Kidney (tissue), 14 donors: ENCODE measurements around the gene DOC2B. TPM values are rescaled to one million over a fixed set of nuclear protein-coding genes. Genes with fewer than 3 reads are reported as not detected.
"Not testable (repeated sequence)": the region's sequence is repeated elsewhere in the genome, so short reads cannot be mapped to it uniquely, and the experiment has no call there.

Source experiments
- DNase-seq, 5 donors: peaks; one replicate each; pipeline ENCODE4 v3.0.0-alpha.2; 2013 to 2020
- FAIRE-seq: peaks from 2 replicates; lab custom pipeline; 2012; peaks lifted over from hg19 to GRCh38; lab: Jason Lieb, UNC
- H3K27ac ChIP-seq, 2 donors: one replicate each; pipeline ENCODE4 v1.7.0; 2013; ENCODE audit warnings: low read depth in 2 of 2, low read length in 2 of 2, inconsistent platforms in 1 of 2
- H3K27me3 ChIP-seq: one replicate; pipeline ENCODE4 v1.7.1; 2013; ENCODE audit warnings: low read length, inconsistent platforms; ENCODE audit not compliant: control insufficient read depth, insufficient read depth
- H3K36me3 ChIP-seq, 3 donors: one replicate each; pipeline versions ENCODE4 v1.7.0 to v1.7.1; 2013; ENCODE audit warnings: low read length in 3 of 3, control low read depth in 1 of 3, inconsistent platforms in 1 of 3; ENCODE audit not compliant: insufficient read depth in 3 of 3, control insufficient read depth in 2 of 3
- H3K4me1 ChIP-seq, 3 donors: one replicate each; pipeline versions ENCODE4 v1.7.0 to v1.7.1; 2013; ENCODE audit warnings: low read length in 3 of 3, inconsistent platforms in 1 of 3, low read depth in 1 of 3; ENCODE audit not compliant: control insufficient read depth in 2 of 3, insufficient read depth in 2 of 3
- H3K4me3 ChIP-seq, 3 donors: one replicate each; pipeline versions ENCODE4 v1.7.0 to v1.8.1; 2013; ENCODE audit warnings: low read length in 3 of 3, control low read depth in 1 of 3, inconsistent platforms in 1 of 3
- H3K9ac ChIP-seq, 3 donors: one replicate each; pipeline versions ENCODE4 v1.7.0 to v1.7.1; 2013; ENCODE audit warnings: low read length in 3 of 3, control low read depth in 1 of 3, inconsistent platforms in 1 of 3
- H3K9me3 ChIP-seq, 3 donors: one replicate each; pipeline versions ENCODE4 v1.7.0 to v1.7.1; 2013; ENCODE audit warnings: low read length in 3 of 3, control low read depth in 1 of 3, inconsistent platforms in 1 of 3; ENCODE audit not compliant: control insufficient read depth in 2 of 3, insufficient read depth in 1 of 3
- intact Hi-C: fragments of 100-400 bp; cut with DNase I; formaldehyde crosslinking; loops from one replicate; pipeline ENCODE4 v1.11.1; 2022
- polyA plus RNA-seq: library from polyadenylated mRNA; stranded (reverse); fragments of 350-450 nt; fragmentation: Illumina TruSeq; extraction: RNeasy Lipid Tissue Mini Kit (QIAGEN cat#74804); gene quantifications from one replicate; pipeline ENCODE4 v1.2.3, GENCODE V29; 2014; ENCODE audit warnings: low read depth, low replicate concordance; ENCODE audit not compliant: insufficient read depth
- total RNA-seq: library from RNA; stranded (reverse); fragmentation: NEBNext Ultra II Directional; extraction: Animal tissue kit (Norgen Biotek cat#: 25700); gene quantifications from one replicate; pipeline ENCODE4 v1.2.1, GENCODE V29; 2021
- TF ChIP-seq, protein P1 (sequence below): IDR thresholded peaks from 3 replicates; pipeline ENCODE4 v1.5.1; 2012; ENCODE audit warnings: mild to moderate bottlenecking, moderate library complexity, borderline replicate concordance; ENCODE audit not compliant: insufficient read depth; ENCODE audit errors: extremely low read depth
- donor health status: control.
- donor health status: control.
- donor health status: control.
- donor health status: control.
- donor health status: control.
- donor health status: DM: yes; HTN: yes; CAD: no.
- donor health status: Normal renal cell carcinoma (clear cell type).

DOC2B gene
- total and polyA plus RNA-seq, 2 donors from 2014 or later = 4.2 to 21.6 TPM

DNA sequence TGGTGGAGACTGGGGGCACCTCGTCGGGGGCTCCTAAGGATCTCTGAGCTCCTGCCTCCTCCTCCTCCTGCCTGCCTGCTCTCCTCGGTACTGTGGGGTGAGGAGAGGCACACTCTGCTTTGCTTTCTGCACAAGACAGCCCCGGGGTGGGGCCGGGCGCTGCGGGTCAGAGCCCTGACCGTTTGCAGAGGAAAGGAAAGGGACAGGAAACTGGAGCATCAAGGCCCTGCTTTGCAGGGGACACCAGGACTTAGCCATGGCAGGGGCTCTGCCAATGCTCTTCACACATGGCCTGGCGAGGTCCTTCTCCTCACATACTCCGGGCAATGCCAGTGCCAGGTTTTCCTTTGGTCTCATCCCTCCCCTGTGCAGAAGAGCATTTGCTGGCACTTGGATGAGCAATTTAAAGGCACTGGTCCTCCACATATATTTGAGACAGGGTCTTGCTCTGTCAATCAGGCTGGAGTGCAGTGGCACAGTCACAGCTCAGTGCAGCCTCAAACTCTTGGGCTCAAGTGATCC, 23.8 kb upstream of the DOC2B start:
- no peaks in the 10 kb centered on the region for H3K27me3 ChIP-seq
- DNase-seq (peak in 1 of 5 donors; percentile 59), FAIRE-seq (no peak)
- H3K36me3 ChIP-seq = no peaks in the 10 kb centered on the region
- peaks cover 0 to 5% (median 3%) of the 10 kb centered on the region in 3 donors for H3K4me1 ChIP-seq
- TF ChIP-seq, protein P1, sequence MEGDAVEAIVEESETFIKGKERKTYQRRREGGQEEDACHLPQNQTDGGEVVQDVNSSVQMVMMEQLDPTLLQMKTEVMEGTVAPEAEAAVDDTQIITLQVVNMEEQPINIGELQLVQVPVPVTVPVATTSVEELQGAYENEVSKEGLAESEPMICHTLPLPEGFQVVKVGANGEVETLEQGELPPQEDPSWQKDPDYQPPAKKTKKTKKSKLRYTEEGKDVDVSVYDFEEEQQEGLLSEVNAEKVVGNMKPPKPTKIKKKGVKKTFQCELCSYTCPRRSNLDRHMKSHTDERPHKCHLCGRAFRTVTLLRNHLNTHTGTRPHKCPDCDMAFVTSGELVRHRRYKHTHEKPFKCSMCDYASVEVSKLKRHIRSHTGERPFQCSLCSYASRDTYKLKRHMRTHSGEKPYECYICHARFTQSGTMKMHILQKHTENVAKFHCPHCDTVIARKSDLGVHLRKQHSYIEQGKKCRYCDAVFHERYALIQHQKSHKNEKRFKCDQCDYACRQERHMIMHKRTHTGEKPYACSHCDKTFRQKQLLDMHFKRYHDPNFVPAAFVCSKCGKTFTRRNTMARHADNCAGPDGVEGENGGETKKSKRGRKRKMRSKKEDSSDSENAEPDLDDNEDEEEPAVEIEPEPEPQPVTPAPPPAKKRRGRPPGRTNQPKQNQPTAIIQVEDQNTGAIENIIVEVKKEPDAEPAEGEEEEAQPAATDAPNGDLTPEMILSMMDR = no peak
- intact Hi-C loops = no loop called here
- H3K27ac ChIP-seq = no peak overlapping the region
- no peaks in the 10 kb centered on the region for H3K9me3 ChIP-seq
- no peak overlapping the region for H3K4me3 ChIP-seq
- H3K9ac ChIP-seq = no peak overlapping the region

DNA sequence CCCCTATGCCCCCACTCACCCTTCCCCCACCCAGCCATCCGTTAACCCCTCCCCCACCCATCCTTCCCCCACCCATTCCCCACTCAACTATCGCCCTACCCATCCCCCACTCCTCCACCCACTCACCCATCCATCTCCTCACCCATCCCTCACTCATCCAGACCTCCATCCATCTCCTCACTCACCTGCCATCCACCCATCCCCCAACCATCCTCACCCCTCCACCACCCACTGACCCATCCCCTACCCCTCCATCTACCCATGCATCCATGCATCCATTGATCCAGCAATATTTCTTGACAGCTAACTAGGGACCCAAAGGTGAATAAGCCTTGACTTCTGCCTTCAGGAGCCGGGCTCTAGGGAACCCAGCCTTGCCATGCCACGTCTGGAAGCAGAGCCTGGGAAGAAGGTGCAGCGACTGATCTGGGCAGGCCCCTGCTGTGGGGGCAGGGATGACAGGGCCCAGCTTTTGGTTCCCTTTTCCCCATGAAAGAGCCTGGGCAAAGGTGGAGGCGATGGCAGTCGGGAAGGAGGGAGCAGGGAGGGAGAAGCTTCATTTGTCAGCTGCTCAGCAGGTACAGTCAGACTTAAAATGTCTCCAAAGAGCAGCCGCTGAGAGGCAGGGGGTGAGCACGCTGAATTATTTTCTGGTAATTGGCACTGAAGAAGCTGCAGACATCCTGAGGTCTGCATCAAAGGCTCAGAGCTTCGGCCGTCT, 23.1 kb upstream of the DOC2B start:
- no peak for FAIRE-seq
- intact Hi-C loops = no loop called here
- Histone ChIP-seq H3K9me3 (no peaks in the 10 kb centered on the region), H3K27me3 (no peaks in the 10 kb centered on the region), H3K4me3 (no peak overlapping the region), H3K27ac (no peak overlapping the region), H3K4me1 (peaks cover 0 to 10% (median 3%) of the 10 kb centered on the region in 3 donors), H3K9ac (no peak overlapping the region), H3K36me3 (no peaks in the 10 kb centered on the region)
- peak in 1 of 5 donors; percentile 28 for DNase-seq
- TF ChIP-seq, protein P1 = no peak

DNA sequence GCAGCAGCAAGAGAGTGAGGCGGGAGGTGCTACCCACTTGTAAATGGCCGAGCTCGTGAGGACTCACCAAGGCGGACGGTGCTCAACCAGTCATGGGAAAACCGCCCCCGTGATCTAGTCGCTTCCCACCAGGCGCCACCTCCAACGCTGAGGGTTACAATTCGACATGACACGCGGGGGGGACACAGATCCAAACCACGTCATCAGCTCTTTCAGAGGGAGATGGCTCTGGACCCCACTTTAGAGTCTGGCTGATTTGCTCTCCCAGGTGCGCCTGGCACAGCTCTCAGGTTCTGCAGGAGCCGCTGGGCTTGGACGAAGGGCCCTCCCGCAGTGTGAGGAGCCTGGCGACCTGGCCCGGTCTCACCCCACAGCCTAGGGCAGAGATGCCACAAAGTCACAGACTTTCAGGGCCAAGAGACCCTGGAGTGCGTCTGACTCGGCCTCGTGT, 21.1 kb upstream of the DOC2B start:
- peaks cover 0 to 12% (median 3%) of the 10 kb centered on the region in 3 donors for H3K4me1 ChIP-seq
- FAIRE-seq (no peak), DNase-seq (peak in 1 of 5 donors; percentile 68)
- no peaks in the 10 kb centered on the region for H3K27me3 ChIP-seq
- H3K36me3 ChIP-seq = no peaks in the 10 kb centered on the region
- TF ChIP-seq, protein P1 = no peak
- H3K4me3 ChIP-seq = no peak overlapping the region
- no peaks in the 10 kb centered on the region for H3K9me3 ChIP-seq
- H3K27ac ChIP-seq = no peak overlapping the region
- no peak overlapping the region for H3K9ac ChIP-seq
- intact Hi-C loops = no loop called here

DNA sequence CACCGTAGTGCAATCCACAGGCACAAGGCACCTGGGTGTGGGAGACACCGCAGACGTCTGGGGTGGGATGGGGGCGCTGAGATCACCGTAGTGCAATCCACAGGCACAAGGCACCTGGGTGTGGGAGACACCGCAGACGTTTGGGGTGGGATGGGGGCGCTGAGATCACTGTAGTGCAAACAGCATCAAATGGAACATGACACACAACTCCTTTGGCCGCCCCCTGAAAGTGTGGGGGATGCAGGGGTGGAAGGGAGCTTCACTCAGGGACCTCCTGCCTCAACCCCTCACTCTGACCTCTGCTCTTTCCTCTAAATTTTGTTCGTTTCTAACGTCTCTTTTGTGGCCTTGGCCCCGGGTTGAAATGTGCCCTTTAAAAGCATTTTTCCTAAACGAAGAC, 20.3 kb upstream of the DOC2B start:
- DNase-seq, FAIRE-seq, H3K27ac ChIP-seq, H3K9ac ChIP-seq, H3K27me3 ChIP-seq, H3K36me3 ChIP-seq, H3K4me3 ChIP-seq, intact Hi-C loops, H3K9me3 ChIP-seq: not testable (repeated sequence)
- peaks cover 0 to 12% (median 3%) of the 10 kb centered on the region in 3 donors for H3K4me1 ChIP-seq

DNA sequence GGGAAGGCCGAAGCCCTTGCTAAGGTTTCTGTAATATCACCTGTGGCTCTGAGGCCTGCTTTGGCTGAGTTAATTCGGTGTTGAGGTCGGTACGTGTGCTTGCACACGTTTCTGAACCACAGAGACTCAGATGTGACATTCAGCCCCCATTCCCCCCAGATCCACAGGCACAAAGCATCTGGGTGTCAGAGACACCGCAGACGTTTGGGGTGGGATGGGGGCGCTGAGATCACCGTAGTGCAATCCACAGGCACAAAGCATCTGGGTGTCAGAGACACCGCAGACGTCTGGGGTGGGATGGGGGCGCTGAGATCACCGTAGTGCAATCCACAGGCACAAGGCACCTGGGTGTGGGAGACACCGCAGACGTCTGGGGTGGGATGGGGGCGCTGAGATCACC, 19.8 kb upstream of the DOC2B start:
- H3K36me3 ChIP-seq, H3K9me3 ChIP-seq, H3K27ac ChIP-seq, H3K4me3 ChIP-seq, DNase-seq, H3K27me3 ChIP-seq, FAIRE-seq, H3K9ac ChIP-seq, intact Hi-C loops: not testable (repeated sequence)
- peaks cover 0 to 12% (median 3%) of the 10 kb centered on the region in 3 donors for H3K4me1 ChIP-seq
